Calu3 (cell line): ENCODE data around the gene MAP2. TPM values are rescaled to one million over a fixed set of nuclear protein-coding genes. Genes with fewer than 3 reads are reported as not detected.

ENCODE experiments used
- BruUV-seq: library from RNA; stranded (reverse); fragments of 400-500 nt; replicated peaks from 2 replicates; lab custom pipeline; 2021; lab: Mats Ljungman, UMichigan
- CTCF ChIA-PET: fragments of 300-600 bp; sonication (Branson Sonifier 250); formaldehyde crosslinking; loops from one replicate; lab custom pipeline; 2022; ENCODE audit warnings: antibody characterized with exemption; lab: Charles Lee
- DNase-seq: peaks from one replicate; pipeline ENCODE4 v3.0.0; 2022
- H3K27ac Mint-ChIP-seq: one replicate; pipeline ENCODE4 v1.8.0; 2022; ENCODE audit warnings: mixed read lengths; ENCODE audit not compliant: unreplicated experiment
- H3K27me3 Mint-ChIP-seq: one replicate; pipeline ENCODE4 v1.8.0; 2022; ENCODE audit warnings: mixed read lengths; ENCODE audit not compliant: unreplicated experiment
- H3K36me3 Mint-ChIP-seq: one replicate; pipeline ENCODE4 v1.8.0; 2022; ENCODE audit warnings: mild to moderate bottlenecking, moderate library complexity, mixed read lengths; ENCODE audit not compliant: insufficient read depth, unreplicated experiment
- H3K4me1 Mint-ChIP-seq: one replicate; pipeline ENCODE4 v1.8.0; 2022; ENCODE audit warnings: mild to moderate bottlenecking, low read depth, mixed read lengths; ENCODE audit not compliant: unreplicated experiment
- H3K4me3 Mint-ChIP-seq: one replicate; pipeline ENCODE4 v1.8.0; 2022; ENCODE audit warnings: mild to moderate bottlenecking, low read depth, moderate library complexity, mixed read lengths; ENCODE audit not compliant: unreplicated experiment
- H3K9me3 Mint-ChIP-seq: one replicate; pipeline ENCODE4 v1.8.0; 2022; ENCODE audit warnings: low read depth, mixed read lengths; ENCODE audit not compliant: unreplicated experiment
- intact Hi-C: fragments of 100-400 bp; cut with micrococcal nuclease; formaldehyde crosslinking; loops from one replicate; pipeline ENCODE4 v1.10.0; 2022; ENCODE audit not compliant: unreplicated experiment
- total RNA-seq: library from RNA; stranded (reverse); gene quantifications from 2 replicates; pipeline ENCODE4 v1.2.3, GENCODE V29; 2022
- TF ChIP-seq, protein P1 (sequence below): fragments of 200-600 bp; IDR thresholded peaks from one replicate; pipeline ENCODE4 v1.8.0; 2022; ENCODE audit warnings: antibody characterized with exemption; ENCODE audit not compliant: unreplicated experiment

The MAP2 gene
- total RNA-seq, 1 experiment from 2014 or later: 11.2 TPM

DNA sequence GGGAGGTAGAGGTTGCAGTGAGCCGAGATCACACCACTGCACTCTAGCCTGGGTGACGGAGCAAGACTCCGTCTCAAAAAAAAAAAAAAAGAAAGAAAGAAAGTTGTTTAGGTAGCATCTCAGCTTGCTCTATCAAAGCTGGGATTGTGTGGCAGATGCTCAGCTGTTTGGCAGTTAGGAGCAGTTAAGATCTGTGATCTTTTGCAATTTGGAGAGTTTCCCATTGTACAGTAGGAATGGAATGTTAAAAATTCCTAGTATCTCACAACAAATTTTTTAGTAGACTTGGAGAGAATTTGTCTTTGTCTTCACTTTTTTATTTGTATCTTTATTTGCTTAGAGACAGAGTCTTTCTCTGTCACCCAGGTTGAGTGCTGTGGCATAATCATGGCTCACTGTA lies 224.9 kb downstream of the MAP2 start:
- no peaks in the 10 kb centered on the region for H3K4me1 Mint-ChIP-seq
- no peak overlapping the region for H3K27ac Mint-ChIP-seq
- no peak for DNase-seq
- CTCF ChIA-PET: interaction anchor here (0.6 kb wide), 1 partner anchor 191 kb away, joined by 3 read pairs; no protein-coding TSS in a partner anchor
- TF ChIP-seq, protein P1, sequence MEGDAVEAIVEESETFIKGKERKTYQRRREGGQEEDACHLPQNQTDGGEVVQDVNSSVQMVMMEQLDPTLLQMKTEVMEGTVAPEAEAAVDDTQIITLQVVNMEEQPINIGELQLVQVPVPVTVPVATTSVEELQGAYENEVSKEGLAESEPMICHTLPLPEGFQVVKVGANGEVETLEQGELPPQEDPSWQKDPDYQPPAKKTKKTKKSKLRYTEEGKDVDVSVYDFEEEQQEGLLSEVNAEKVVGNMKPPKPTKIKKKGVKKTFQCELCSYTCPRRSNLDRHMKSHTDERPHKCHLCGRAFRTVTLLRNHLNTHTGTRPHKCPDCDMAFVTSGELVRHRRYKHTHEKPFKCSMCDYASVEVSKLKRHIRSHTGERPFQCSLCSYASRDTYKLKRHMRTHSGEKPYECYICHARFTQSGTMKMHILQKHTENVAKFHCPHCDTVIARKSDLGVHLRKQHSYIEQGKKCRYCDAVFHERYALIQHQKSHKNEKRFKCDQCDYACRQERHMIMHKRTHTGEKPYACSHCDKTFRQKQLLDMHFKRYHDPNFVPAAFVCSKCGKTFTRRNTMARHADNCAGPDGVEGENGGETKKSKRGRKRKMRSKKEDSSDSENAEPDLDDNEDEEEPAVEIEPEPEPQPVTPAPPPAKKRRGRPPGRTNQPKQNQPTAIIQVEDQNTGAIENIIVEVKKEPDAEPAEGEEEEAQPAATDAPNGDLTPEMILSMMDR: no peak
- H3K27me3 Mint-ChIP-seq: no peaks in the 10 kb centered on the region
- no TSS peak for BruUV-seq
- no peaks in the 10 kb centered on the region for H3K9me3 Mint-ChIP-seq
- intact Hi-C loops: no loop called here
- H3K36me3 Mint-ChIP-seq: no peaks in the 10 kb centered on the region
- no peak overlapping the region for H3K4me3 Mint-ChIP-seq

DNA sequence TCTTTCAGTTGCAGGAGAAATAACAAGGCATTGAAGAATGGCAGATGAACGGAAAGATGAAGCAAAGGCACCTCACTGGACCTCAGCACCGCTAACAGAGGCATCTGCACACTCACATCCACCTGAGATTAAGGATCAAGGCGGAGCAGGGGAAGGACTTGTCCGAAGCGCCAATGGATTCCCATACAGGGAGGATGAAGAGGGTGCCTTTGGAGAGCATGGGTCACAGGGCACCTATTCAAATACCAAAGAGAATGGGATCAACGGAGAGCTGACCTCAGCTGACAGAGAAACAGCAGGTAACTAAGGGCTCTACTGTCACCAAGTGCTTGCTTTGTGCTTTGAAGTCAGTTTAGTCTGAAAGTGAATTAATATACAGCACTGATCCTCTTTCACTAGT lies 229.3 kb downstream of the MAP2 start:
- Mint-ChIP-seq H3K9me3 (no peaks in the 10 kb centered on the region), H3K36me3 (no peaks in the 10 kb centered on the region), H3K4me1 (no peaks in the 10 kb centered on the region), H3K27ac (no peak overlapping the region), H3K4me3 (no peak overlapping the region), H3K27me3 (no peaks in the 10 kb centered on the region)
- TF ChIP-seq, protein P1: no peak
- no TSS peak for BruUV-seq
- no peak for DNase-seq
- CTCF ChIA-PET: interaction anchor here (0.8 kb wide), 1 partner anchor 15 kb away, joined by 3 read pairs; no protein-coding TSS in a partner anchor
- intact Hi-C loops: no loop called here

DNA sequence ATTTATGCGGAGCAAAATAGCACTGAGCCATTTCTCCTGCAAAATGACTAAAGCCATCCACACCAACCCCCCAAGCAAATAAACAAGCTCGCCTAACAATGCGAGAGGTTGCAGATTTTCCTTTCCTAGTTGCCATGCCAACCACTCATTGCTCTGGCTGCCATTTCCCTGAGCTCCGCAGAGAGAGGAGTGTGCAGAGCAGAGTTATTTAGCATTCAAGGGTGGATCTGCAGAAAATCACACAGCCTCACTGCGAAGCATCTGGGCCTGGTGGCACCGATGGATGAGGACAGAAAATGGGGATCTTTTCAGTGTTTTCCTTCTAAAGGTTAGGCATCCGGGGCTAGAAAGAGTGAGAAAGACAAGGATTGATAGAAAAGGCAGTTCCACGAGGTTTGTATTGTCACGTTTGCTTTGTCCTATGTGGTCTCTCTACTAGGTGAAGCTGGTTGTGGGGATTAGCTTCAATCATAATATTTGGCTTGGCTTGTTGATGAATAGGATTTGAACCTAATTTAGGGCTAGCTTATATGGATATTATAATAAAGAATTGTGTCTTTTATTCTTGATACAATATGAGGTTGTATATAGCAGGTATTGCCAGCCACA lies 237.5 kb downstream of the MAP2 start:
- TF ChIP-seq, protein P1: no peak
- Mint-ChIP-seq H3K27ac (no peak overlapping the region), H3K27me3 (no peaks in the 10 kb centered on the region), H3K4me3 (no peak overlapping the region), H3K9me3 (no peaks in the 10 kb centered on the region), H3K36me3 (no peaks in the 10 kb centered on the region), H3K4me1 (peaks cover 8% of the 10 kb centered on the region)
- no peak for DNase-seq
- CTCF ChIA-PET: no interaction called here
- intact Hi-C loops: no loop called here
- BruUV-seq: no TSS peak

DNA sequence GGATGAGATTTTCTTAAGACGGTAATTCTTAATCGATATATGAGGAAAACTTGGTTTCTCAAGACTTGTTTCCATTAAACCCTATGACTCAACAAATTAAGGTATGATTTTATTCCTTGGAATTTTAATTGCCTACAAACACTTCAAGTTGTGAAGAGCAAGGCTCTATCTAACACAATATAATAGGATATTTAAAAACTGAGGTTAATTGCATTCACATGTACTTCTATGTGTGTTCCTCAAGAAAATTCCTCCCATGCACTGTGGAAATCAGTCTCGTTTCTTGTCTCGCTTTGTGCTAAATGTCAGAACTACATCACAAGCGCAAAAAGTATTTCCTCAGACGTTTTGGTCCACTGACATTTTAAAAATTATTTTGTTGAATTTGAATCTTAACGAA lies 238.2 kb downstream of the MAP2 start:
- TF ChIP-seq, protein P1: no peak
- no peak overlapping the region for H3K27ac Mint-ChIP-seq
- DNase-seq: no peak
- H3K9me3 Mint-ChIP-seq: no peaks in the 10 kb centered on the region
- CTCF ChIA-PET: no interaction called here
- no TSS peak for BruUV-seq
- intact Hi-C loops: no loop called here
- no peaks in the 10 kb centered on the region for H3K36me3 Mint-ChIP-seq
- H3K27me3 Mint-ChIP-seq: no peaks in the 10 kb centered on the region
- H3K4me1 Mint-ChIP-seq: peaks cover 8% of the 10 kb centered on the region
- no peak overlapping the region for H3K4me3 Mint-ChIP-seq
